IMR-90 (cell line): ENCODE measurements around the gene SNX11. TPM values are rescaled to one million over a fixed set of nuclear protein-coding genes. Genes with fewer than 3 reads are reported as not detected.

Experiments used
- ATAC-seq: fragments of 200-7000 bp; cut with Tn5 transposase; 2 replicates; pipeline ENCODE4 v1.9.1; 2020; ENCODE audit warnings: low read depth, mild to moderate bottlenecking, moderate library complexity
- BruUV-seq: library from RNA; stranded (reverse); fragments of 400-500 nt; replicated peaks from 2 replicates; lab custom pipeline; 2021; lab: Mats Ljungman, UMichigan
- CTCF ChIA-PET: fragments of 300-600 bp; formaldehyde crosslinking; extraction: SDS; loops from one replicate; lab custom pipeline; 2021; ENCODE audit warnings: antibody characterized with exemption; lab: Yijun Ruan, JAX
- POLR2A ChIA-PET: fragments of 300-600 bp; sonication (Branson Sonifier 250); formaldehyde crosslinking; loops from one replicate; lab custom pipeline; 2022; ENCODE audit warnings: antibody characterized with exemption; ENCODE audit not compliant: unreplicated experiment; lab: Charles Lee
- DNase-seq: peaks from one replicate; pipeline ENCODE4 v3.0.0; 2013
- H2AFZ ChIP-seq: replicated peaks from 2 replicates; pipeline ENCODE3; 2013; ENCODE audit warnings: low read length, mild to moderate bottlenecking; ENCODE audit not compliant: poor library complexity
- H2AK5ac ChIP-seq: 2 replicates; pipeline ENCODE4 v1.6.1; 2013; ENCODE audit warnings: low read depth, low read length, inconsistent platforms
- H2AK9ac ChIP-seq: replicated peaks from 2 replicates; pipeline ENCODE3; 2013; ENCODE audit warnings: mild to moderate bottlenecking, low read depth, low read length, moderate library complexity; ENCODE audit not compliant: poor library complexity
- H2BK120ac ChIP-seq: 2 replicates; pipeline ENCODE4 v1.6.1; 2013; ENCODE audit warnings: low read depth, low read length, inconsistent platforms
- H2BK15ac ChIP-seq: 3 replicates; pipeline ENCODE4 v1.6.1; 2013; ENCODE audit warnings: low read depth, low read length, inconsistent platforms
- H2BK20ac ChIP-seq: 2 replicates; pipeline ENCODE4 v1.6.1; 2013; ENCODE audit warnings: low read depth, mild to moderate bottlenecking, inconsistent platforms, low read length, moderate library complexity
- H2BK5ac ChIP-seq: 2 replicates; pipeline ENCODE4 v1.6.1; 2013; ENCODE audit warnings: mild to moderate bottlenecking, low read depth, low read length, inconsistent platforms; ENCODE audit not compliant: poor library complexity, severe bottlenecking
- H3K14ac ChIP-seq: replicated peaks from 2 replicates; pipeline ENCODE4 v1.6.1; 2013; ENCODE audit warnings: low read depth, low read length, inconsistent platforms
- H3K18ac ChIP-seq: 2 replicates; pipeline ENCODE4 v1.6.1; 2013; ENCODE audit warnings: low read depth, low read length, control low read depth
- H3K23ac ChIP-seq: 2 replicates; pipeline ENCODE4 v1.6.1; 2013; ENCODE audit warnings: low read depth, low read length, inconsistent platforms
- H3K27ac ChIP-seq: 2 replicates; pipeline ENCODE4 v1.5.1; 2013; ENCODE audit warnings: mild to moderate bottlenecking, control low read depth, low read length; ENCODE audit not compliant: insufficient read depth
- H3K27me3 ChIP-seq: 2 replicates; pipeline ENCODE4 v1.6.1; 2013; ENCODE audit warnings: low read length; ENCODE audit not compliant: control insufficient read depth, insufficient read depth
- H3K36me3 ChIP-seq: 2 replicates; pipeline ENCODE4 v1.6.1; 2013; ENCODE audit warnings: low read length, mixed read lengths; ENCODE audit not compliant: control insufficient read depth, insufficient read depth
- H3K4ac ChIP-seq: 2 replicates; pipeline ENCODE4 v1.6.1; 2013; ENCODE audit warnings: low read depth, low read length, inconsistent platforms
- H3K4me1 ChIP-seq: 2 replicates; pipeline ENCODE4 v1.6.1; 2013; ENCODE audit warnings: low read length, mixed read lengths; ENCODE audit not compliant: control insufficient read depth, insufficient read depth
- H3K4me2 ChIP-seq: 2 replicates; pipeline ENCODE4 v1.6.1; 2013; ENCODE audit warnings: low read depth, mild to moderate bottlenecking, control low read depth, low read length, moderate library complexity
- H3K4me3 ChIP-seq: 2 replicates; pipeline ENCODE4 v1.5.1; 2013; ENCODE audit warnings: low read depth, mild to moderate bottlenecking, control low read depth, low read length, moderate library complexity; ENCODE audit not compliant: insufficient read depth
- H3K56ac ChIP-seq: 2 replicates; pipeline ENCODE4 v1.6.1; 2013; ENCODE audit warnings: low read length, inconsistent platforms; ENCODE audit not compliant: insufficient read depth; ENCODE audit errors: extremely low read depth
- H3K79me1 ChIP-seq, 2 experiments: 2 replicates each; pipeline ENCODE4 v1.6.1; 2013; ENCODE audit warnings: low read length in 2 of 2, inconsistent platforms in 1 of 2, low read depth in 1 of 2
- H3K9ac ChIP-seq: 2 replicates; pipeline ENCODE4 v1.6.1; 2013; ENCODE audit warnings: low read depth, low read length, control low read depth
- H3K9me1 ChIP-seq: 2 replicates; pipeline ENCODE4 v1.6.1; 2013; ENCODE audit warnings: low read length, inconsistent platforms; ENCODE audit not compliant: insufficient read depth
- H3K9me3 ChIP-seq: 2 replicates; pipeline ENCODE4 v1.6.1; 2013; ENCODE audit warnings: low read length; ENCODE audit not compliant: control insufficient read depth, insufficient read depth
- H4K20me1 ChIP-seq: 2 replicates; pipeline ENCODE4 v1.6.1; 2013; ENCODE audit warnings: low read length, inconsistent platforms; ENCODE audit not compliant: insufficient read depth
- H4K5ac ChIP-seq: 2 replicates; pipeline ENCODE4 v1.6.1; 2013; ENCODE audit warnings: mild to moderate bottlenecking, low read depth, low read length, control low read depth
- H4K8ac ChIP-seq, 2 experiments: 2 replicates each; pipeline ENCODE4 v1.6.1; 2013; ENCODE audit warnings: low read depth in 2 of 2, low read length in 2 of 2, control low read depth in 1 of 2, inconsistent platforms in 1 of 2
- H4K91ac ChIP-seq: 2 replicates; pipeline ENCODE4 v1.6.1; 2013; ENCODE audit warnings: low read depth, low read length, inconsistent platforms; ENCODE audit not compliant: insufficient read depth
- NFE2L2 ChIP-seq: fragments of 150-350 bp; IDR thresholded peaks from 2 replicates; pipeline ENCODE4 v1.6.1; 2016; ENCODE audit warnings: low read depth, mild to moderate bottlenecking, low read length
- WGBS, 2 experiments: methylation state at CpG; one replicate each; pipeline versions ENCODE4 v1.1.5 to v1.1.7; 2013; ENCODE audit warnings: missing lambda C conversion rate in 2 of 2; ENCODE audit not compliant: insufficient read length in 1 of 2; ENCODE audit errors: extremely low coverage in 2 of 2; 5-methylcytosine and 5-hydroxymethylcytosine counted together
- dilution Hi-C: fragments of 300-500 bp; cut with HindIII; formaldehyde crosslinking; loops from one replicate; pipeline ENCODE4 v1.14.3; 2018; ENCODE audit warnings: low sequenced_read_pairs; ENCODE audit not compliant: unreplicated experiment
- in situ Hi-C: fragments of 300-500 bp; cut with MboI; formaldehyde crosslinking; loops from 3 replicates; pipeline ENCODE4 v1.14.3; 2019; ENCODE audit warnings: low sequenced_read_pairs, inconsistent platforms, mixed read lengths
- intact Hi-C: fragments of 100-400 bp; cut with micrococcal nuclease; formaldehyde crosslinking; loops from 2 replicates; pipeline ENCODE4 v1.10.0; 2022
- polyA plus RNA-seq, 3 experiments: library from polyadenylated mRNA; depleted of rRNA; stranded (reverse); fragments of >200 nt; gene quantifications; 2 replicates each; pipeline ENCODE4 v1.2.3, GENCODE V29; 2012; ENCODE audit warnings: low replicate concordance in 1 of 3
- total RNA-seq: library from RNA; depleted of rRNA; stranded (reverse); fragments of >200 nt; gene quantifications from 2 replicates; pipeline ENCODE4 v1.2.3, GENCODE V29; 2012

SNX11 gene
- total and polyA plus RNA-seq, 2 of the 4 experiments (the other 2 are of a cell fraction) = 14.7 to 16.9 TPM

DNA sequence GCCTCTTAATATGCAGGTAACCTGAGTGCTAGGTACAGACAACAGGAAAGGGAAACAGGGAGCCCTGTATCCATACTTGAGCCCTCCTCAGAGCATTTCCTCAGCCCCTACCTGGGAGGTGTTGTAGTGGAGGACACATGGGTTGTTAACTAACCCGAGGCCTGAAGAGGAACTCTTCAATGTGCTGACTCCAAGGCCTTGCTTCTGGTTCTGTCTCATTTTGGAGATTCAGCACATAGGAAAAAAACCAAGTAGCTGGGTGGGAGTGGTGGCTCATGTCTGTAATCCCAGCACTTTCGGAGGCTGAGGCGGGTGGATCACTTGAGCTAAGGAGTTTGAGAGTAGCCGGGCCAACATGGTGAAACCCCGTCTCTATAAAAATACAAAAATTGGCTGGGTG is 24.8 kb downstream of the SNX11 start:
- H2BK20ac ChIP-seq = no peak overlapping the region
- WGBS, 2 experiments = 50% methylated on average over 1 of the region's 5 CpGs; no CpG with 5 or more reads in 1 of the 2 experiments
- POLR2A ChIA-PET = no interaction called here
- intact Hi-C loops = no loop called here
- no peak overlapping the region for H3K4me3 ChIP-seq
- no peak overlapping the region for H2BK120ac ChIP-seq
- H3K14ac ChIP-seq = no peak overlapping the region
- no peak overlapping the region for H3K4me2 ChIP-seq
- no peak overlapping the region for H3K23ac ChIP-seq
- H3K4ac ChIP-seq = no peak overlapping the region
- no peak for ATAC-seq
- H3K4me1 ChIP-seq = no peaks in the 10 kb centered on the region
- H4K20me1 ChIP-seq = no peaks in the 10 kb centered on the region
- CTCF ChIA-PET = no interaction called here
- H4K8ac ChIP-seq = no peak overlapping the region
- no peaks in the 10 kb centered on the region for H3K9me3 ChIP-seq
- no TSS peak for BruUV-seq
- no peak overlapping the region for H2BK5ac ChIP-seq
- no peak overlapping the region for H2AFZ ChIP-seq
- in situ Hi-C loops = no loop called here
- H3K18ac ChIP-seq = no peak overlapping the region
- no peaks in the 10 kb centered on the region for H3K9me1 ChIP-seq
- no peak overlapping the region for H3K9ac ChIP-seq
- no peak overlapping the region for H4K5ac ChIP-seq
- TF ChIP-seq NFE2L2 = no peak
- H2BK15ac ChIP-seq = no peak overlapping the region
- DNase-seq = no peak
- H4K91ac ChIP-seq = no peak overlapping the region
- H2AK5ac ChIP-seq = no peak overlapping the region
- H2AK9ac ChIP-seq = no peak overlapping the region
- H3K36me3 ChIP-seq = no peaks in the 10 kb centered on the region
- peaks cover 14% of the 10 kb centered on the region for H3K27me3 ChIP-seq
- H3K79me1 ChIP-seq = no peaks in the 10 kb centered on the region
- no peak overlapping the region for H3K56ac ChIP-seq
- dilution Hi-C loops = no loop called here
- no peak overlapping the region for H3K27ac ChIP-seq
